GM21367 (cell line): ENCODE results near the gene ADSL.
"Not testable (repeated sequence)": the region's sequence is repeated elsewhere in the genome, so short reads cannot be mapped to it uniquely, and the experiment has no call there.

Experiments
- ATAC-seq: cut with Tn5 transposase; IDR thresholded peaks from one replicate; pipeline ENCODE4 v1.9.1; 2021; ENCODE audit not compliant: unreplicated experiment

Gene ADSL

GRCh38 chr22:40346185-40347118 is at the start of gene ADSL:
ADSL (plus strand) TSS chr22:40346500; CDS start chr22:40346559, 59 bp downstream.
- peak; percentile 64 for ATAC-seq

- no peak for ATAC-seq
Observed at GRCh38 chr22:40300316-40300715, 46.0 kb upstream of the ADSL start.

DNA sequence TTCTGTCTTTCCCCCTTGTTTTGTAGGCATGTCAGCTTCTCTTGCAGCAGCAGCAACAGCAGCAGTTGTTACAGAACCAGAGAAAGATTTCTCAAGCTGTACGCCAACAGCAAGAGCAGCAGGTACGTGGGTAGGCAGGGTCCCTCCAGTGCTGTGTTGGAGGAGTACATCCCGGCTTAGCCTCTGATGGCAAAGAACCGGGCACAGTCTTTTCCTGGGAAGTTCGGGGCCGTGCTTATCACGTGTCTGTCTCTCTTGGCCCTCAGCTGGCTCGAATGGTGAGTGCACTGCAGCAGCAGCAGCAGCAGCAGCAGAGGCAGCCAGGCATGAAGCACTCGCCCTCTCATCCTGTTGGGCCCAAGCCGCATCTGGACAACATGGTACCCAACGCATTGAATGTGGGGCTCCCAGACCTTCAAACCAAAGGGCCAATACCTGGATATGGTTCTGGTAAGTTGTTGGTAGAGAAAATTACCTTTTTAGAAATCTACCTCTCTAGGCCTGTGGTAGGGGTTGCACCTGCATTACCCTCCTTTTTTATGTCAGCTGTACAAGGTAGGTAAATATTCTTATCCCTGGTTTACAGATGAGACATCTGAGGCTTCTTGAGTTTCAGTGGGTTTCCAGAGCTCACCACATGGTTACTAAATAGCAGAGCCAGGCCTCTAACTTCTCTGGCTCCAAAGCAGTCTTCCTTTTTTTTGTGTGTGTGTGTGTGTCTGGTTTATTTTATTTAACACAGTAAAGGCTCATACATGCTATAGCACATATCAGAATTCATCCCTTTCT is 45.2 kb upstream of the ADSL start:
- ATAC-seq: no peak

- ATAC-seq: no peak
Observed at GRCh38 chr22:40302149-40302548, 44.2 kb upstream of the ADSL start.

- ATAC-seq: no peak
Observed at GRCh38 chr22:40305625-40306024, 40.7 kb upstream of the ADSL start.

DNA sequence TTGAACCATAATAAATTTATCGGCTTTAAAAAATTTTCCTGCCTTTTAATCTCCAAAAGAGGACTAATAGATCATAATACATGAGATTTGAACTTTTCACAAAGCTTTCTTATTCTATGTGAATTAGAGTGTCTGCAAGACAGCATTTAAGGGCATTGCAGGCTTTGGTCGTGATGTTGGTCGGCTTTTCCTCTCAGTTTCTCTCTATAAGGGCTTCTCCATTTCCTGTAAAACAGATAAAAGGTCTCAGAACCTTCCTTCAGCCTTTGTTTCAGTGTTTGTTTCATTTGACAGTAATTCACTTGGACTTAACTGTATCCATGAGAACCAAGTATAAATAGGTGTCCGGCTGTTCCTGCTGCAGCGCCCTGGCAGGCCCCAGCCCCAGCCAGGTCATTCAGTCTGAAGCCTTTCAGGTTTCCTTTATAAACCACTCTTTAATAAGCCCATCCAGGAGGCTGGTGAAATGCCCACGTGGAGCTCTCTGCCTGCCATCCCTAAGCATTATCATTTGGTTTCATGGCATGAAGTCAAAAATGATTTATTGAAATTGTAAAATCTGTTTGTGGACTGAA is 37.2 kb upstream of the ADSL start:
- ATAC-seq: no peak

- no peak for ATAC-seq
Observed at GRCh38 chr22:40309631-40310030, 36.7 kb upstream of the ADSL start.

- no peak for ATAC-seq
Observed at GRCh38 chr22:40310081-40310767, 36.1 kb upstream of the ADSL start.

- ATAC-seq: no peak
Observed at GRCh38 chr22:40310768-40311120, 35.6 kb upstream of the ADSL start.

- not testable (repeated sequence) for ATAC-seq
Observed at GRCh38 chr22:40311646-40312045, 34.7 kb upstream of the ADSL start.

- no peak for ATAC-seq
Observed at GRCh38 chr22:40312050-40312449, 34.2 kb upstream of the ADSL start.

- ATAC-seq: no peak
Observed at GRCh38 chr22:40313007-40313406, 33.3 kb upstream of the ADSL start.

GRCh38 chr22:40314041-40314440 is 32.3 kb upstream of the ADSL start:
- no peak for ATAC-seq

DNA sequence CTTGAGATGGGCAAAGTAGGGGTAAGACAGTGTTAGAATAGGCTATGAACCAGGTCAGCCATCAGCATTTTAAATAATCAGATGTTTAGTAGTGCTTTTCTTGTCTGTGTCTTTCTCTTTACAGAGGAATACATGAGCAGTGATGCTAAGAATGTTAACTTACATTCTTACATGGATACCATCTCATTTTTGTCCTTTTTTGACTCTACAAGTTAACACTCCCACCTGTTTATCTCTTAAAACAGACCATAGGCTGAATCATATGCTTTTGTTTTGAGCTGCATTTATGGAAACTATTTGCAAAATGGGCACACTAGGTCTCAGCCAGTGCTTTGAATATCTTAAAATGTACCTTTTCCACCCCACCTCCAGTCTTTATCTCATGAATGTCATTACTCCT is 25.6 kb upstream of the ADSL start:
- no peak for ATAC-seq

GRCh38 chr22:40322021-40322420 is 24.3 kb upstream of the ADSL start:
- ATAC-seq: no peak

DNA sequence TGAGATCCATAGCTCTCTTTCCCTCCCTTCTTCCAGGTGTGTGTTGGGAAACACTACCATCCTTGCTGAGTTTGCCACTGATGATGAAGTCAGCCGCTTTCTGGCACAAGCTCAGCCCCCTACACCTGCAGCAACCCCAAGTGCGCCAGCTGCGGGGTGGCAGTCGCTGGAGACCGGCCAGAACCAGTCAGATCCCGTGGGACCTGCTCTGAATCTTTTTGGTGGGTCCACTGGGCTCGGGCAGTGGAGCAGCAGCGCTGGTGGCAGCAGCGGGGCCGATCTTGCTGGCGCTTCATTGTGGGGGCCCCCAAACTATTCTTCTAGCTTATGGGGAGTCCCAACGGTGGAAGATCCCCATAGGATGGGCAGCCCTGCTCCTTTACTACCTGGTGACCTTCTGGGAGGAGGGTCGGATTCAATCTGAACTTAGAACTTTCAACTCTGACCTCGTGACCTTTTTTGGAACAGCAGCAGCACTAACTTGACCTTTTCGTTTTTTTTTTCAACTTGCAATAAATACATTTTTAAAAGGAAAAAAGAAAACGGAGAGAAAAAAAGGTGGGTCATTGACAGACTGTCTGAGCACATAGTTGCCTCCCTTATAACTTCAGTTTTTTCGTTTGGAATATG is 23.4 kb upstream of the ADSL start:
- ATAC-seq: no peak

GRCh38 chr22:40323681-40324171 is 22.6 kb upstream of the ADSL start:
- no peak for ATAC-seq

DNA sequence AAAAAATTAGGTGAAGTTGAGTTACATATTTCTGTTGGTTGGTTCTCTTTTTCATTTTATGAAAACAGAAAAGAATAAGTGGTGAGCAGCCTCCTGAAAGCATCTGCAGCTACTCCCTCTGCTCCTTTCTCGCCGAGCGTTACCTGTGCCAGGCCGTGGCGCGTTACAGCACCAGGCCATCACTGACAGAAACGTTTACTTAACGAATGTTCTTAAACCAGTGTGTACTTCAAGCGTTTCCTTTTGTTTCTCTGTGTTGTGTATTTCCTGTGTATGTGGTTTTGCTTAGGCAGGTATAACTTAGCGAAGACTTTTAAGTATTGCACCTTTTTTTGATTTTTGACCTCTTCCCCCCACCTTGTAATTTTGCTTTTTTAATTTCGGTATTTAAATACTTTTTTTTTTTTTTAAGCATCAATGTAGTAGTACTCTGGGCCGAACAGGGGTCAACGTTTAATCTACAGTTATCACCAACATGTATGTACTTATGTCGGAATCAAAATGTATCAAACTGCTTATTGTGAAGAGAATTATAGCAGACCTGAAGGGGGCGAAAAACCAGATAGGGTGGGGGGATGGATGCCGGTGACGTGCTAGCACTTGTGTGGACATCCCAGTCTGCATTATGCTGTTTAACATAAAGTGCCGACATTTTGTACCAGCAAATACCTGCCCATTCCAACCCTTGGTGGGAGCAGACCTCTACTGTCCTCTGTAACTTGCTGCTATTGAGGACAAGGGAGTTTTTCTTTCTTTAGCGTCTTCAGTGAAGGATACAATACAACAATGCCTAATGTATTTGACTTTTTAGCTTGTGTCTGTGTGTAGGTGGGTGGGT is 21.6 kb upstream of the ADSL start:
- ATAC-seq: no peak

DNA sequence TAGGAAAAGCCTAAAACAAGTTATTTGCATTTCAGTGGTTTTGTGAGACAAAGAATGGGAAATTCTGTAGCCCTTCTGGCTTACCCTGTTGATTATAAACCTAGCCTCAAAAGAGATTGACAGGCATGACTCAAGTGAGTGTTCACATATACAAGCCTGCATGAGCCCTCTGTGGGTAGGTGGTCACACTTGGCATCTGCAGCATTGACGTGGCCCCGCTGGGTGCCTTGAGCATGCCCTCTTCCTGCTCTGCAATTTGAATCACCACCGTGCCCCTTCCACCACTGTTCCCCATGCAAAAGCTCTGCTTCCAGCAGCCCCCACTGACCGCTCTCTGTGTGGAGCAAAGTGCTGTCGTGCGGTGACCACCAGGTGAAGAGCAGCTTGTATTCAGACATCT is 21.0 kb upstream of the ADSL start:
- no peak for ATAC-seq
